Body of pancreas (tissue), 4 donors: ENCODE results near the gene BRMS1. TPM values are rescaled to one million over a fixed set of nuclear protein-coding genes. Genes with fewer than 3 reads are reported as not detected.

Experiments
- ATAC-seq: fragments of 150-250 bp; one replicate; pipeline ENCODE4 v1.9.1; 2016
- DNase-seq, 4 donors: peaks; one replicate each; pipeline ENCODE4 v3.0.0-alpha.2; 2019
- H3K27ac ChIP-seq, 4 donors: fragments of 200-600 bp; sonication (generic); 1 replicate in 3 of 4; 2 replicates in 1 of 4; pipeline versions ENCODE4 v1.5.1 to v1.6.1; 2016 to 2019; ENCODE audit warnings: mild to moderate bottlenecking in 1 of 4, mixed read lengths in 1 of 4, moderate library complexity in 1 of 4
- H3K27me3 ChIP-seq, 2 donors: fragments of 200-600 bp; sonication (generic); one replicate each; pipeline ENCODE4 v1.6.0; 2016; ENCODE audit warnings: mild to moderate bottlenecking in 1 of 2
- H3K36me3 ChIP-seq, 2 donors: fragments of 200-600 bp; sonication (generic); replicated peaks in 1 of 2; 2 replicates each; pipeline ENCODE4 v1.5.1; 2016; ENCODE audit warnings: low read depth in 2 of 2; ENCODE audit not compliant: insufficient read depth in 1 of 2
- H3K4me1 ChIP-seq: fragments of 200-600 bp; sonication (generic); one replicate; pipeline ENCODE4 v1.6.0; 2016
- H3K4me3 ChIP-seq, 2 donors: fragments of 200-600 bp; sonication (generic); 1 replicate in 1 of 2; 2 replicates in 1 of 2; pipeline ENCODE4 v1.5.1; 2016 to 2019
- H3K9me3 ChIP-seq, 3 donors: fragments of 200-600 bp; sonication (generic); 1 replicate in 2 of 3; 2 replicates in 1 of 3; pipeline ENCODE4 v1.5.1; 2016
- CTCF ChIP-seq, 7 experiments: fragments of 450-650 bp in 4 of 7; fragments of 200-600 bp in 3 of 7; sonication (generic) in 3 of 7; IDR thresholded peaks; one replicate each; pipeline ENCODE4 v1.5.1; 2016 to 2019; ENCODE audit warnings: antibody characterized with exemption in 7 of 7
- POLR2A ChIP-seq, 3 donors: fragments of 450-650 bp; IDR thresholded peaks; one replicate each; pipeline ENCODE4 v1.6.1; 2016; ENCODE audit warnings: antibody characterized with exemption in 3 of 3, mild to moderate bottlenecking in 2 of 3
- WGBS, 2 donors: methylation state at CpG; one replicate each; pipeline ENCODE4 v1.1.5; 2017; 5-methylcytosine and 5-hydroxymethylcytosine counted together
- intact Hi-C: fragments of 100-400 bp; cut with DNase I; formaldehyde crosslinking; loops from one replicate; pipeline ENCODE4 v1.15.1; 2023
- total RNA-seq, 2 donors: library from RNA; depleted of rRNA; stranded (reverse); fragments of >200 nt; gene quantifications; one replicate each; pipeline ENCODE4 v1.1.0, GENCODE V29; 2016

Gene BRMS1
- total RNA-seq, 2 donors from 2014 or later, result 19.4 to 23.1 TPM

- Histone ChIP-seq H3K4me1 (peaks cover 40% of the 10 kb centered on the region), H3K27me3 (no peaks in the 10 kb centered on the region), H3K4me3 (peak within 1 kb of the TSS; percentile 31 to 40), H3K9me3 (no peaks in the 10 kb centered on the region), H3K36me3 (no peaks in the 10 kb centered on the region), H3K27ac (no peak within 1 kb of the TSS)
- WGBS, 2 donors, result 2% methylated on average over 81 of the region's 95 CpGs; no CpG with 5 or more reads in 1 of the 2 donors
- DNase-seq, result peak in 2 of 4 donors; percentile 32 to 57
- intact Hi-C loops, result no loop called here
- no peak for ATAC-seq
- no peak for TF ChIP-seq POLR2A (IDR thresholded peaks at IDR 0.05)
- TF ChIP-seq CTCF (IDR thresholded peaks at IDR 0.05), result no peak
Observed at GRCh38 chr11:66291706-66292542, 53.0 kb downstream of the BRMS1 start, which contains the start of gene TMEM151A. Gene TMEM151A, plus strand, starts transcription at chr11:66291894. Its CDS starts 120 bp downstream, at chr11:66292014.

- Histone ChIP-seq H3K9me3 (no peaks in the 10 kb centered on the region), H3K27ac (no peak overlapping the region), H3K36me3 (no peaks in the 10 kb centered on the region), H3K27me3 (no peaks in the 10 kb centered on the region), H3K4me3 (no peak overlapping the region), H3K4me1 (peaks cover 45% of the 10 kb centered on the region)
- WGBS, 2 donors, result 13 to 58% methylated on average over 2 to 12 of the region's 16 CpGs
- ATAC-seq (no peak), DNase-seq (no peak)
- TF ChIP-seq POLR2A (IDR thresholded peaks at IDR 0.05) (no peak), CTCF (IDR thresholded peaks at IDR 0.05) (no peak)
- intact Hi-C loops, result no loop called here
Observed at GRCh38 chr11:66291303-66291705, 53.6 kb downstream of the BRMS1 start.

- Histone ChIP-seq H3K4me3 (no peak overlapping the region), H3K4me1 (peaks cover 45% of the 10 kb centered on the region), H3K27ac (peak overlapping the region in 2 of 4 donors; percentile 96 to 99), H3K36me3 (no peaks in the 10 kb centered on the region), H3K9me3 (no peaks in the 10 kb centered on the region), H3K27me3 (no peaks in the 10 kb centered on the region)
- TF ChIP-seq CTCF (IDR thresholded peaks at IDR 0.05) (no peak), POLR2A (IDR thresholded peaks at IDR 0.05) (no peak)
- intact Hi-C loops, result no loop called here
- DNase-seq (no peak), ATAC-seq (no peak)
- 39 to 64% methylated on average over 2 of the region's 2 CpGs for WGBS, 2 donors
Observed at GRCh38 chr11:66290330-66290621, 54.6 kb downstream of the BRMS1 start.

- peak; percentile 79 to 82 (median 80) for DNase-seq
- Histone ChIP-seq H3K4me3 (peak overlapping the region; percentile 34 to 40), H3K4me1 (peaks cover 45% of the 10 kb centered on the region), H3K9me3 (no peaks in the 10 kb centered on the region), H3K27me3 (no peaks in the 10 kb centered on the region), H3K27ac (peak overlapping the region; percentile 96 to 99 (median 98)), H3K36me3 (no peaks in the 10 kb centered on the region)
- WGBS, 2 donors, result 9 to 17% methylated on average over 9 to 36 of the region's 36 CpGs
- TF ChIP-seq CTCF (IDR thresholded peaks at IDR 0.05) (no peak), POLR2A (IDR thresholded peaks at IDR 0.05) (no peak)
- intact Hi-C loops, result no loop called here
- peak; percentile 41 for ATAC-seq
Observed at GRCh38 chr11:66289548-66290329, 55.2 kb downstream of the BRMS1 start.
